SHP77 treated with DMSO at 0.1 percent for 48 hours (cell line): Measurements from ENCODE around the gene EMC8.
"Not testable (repeated sequence)": the region's sequence is repeated elsewhere in the genome, so short reads cannot be mapped to it uniquely, and the experiment has no call there.

Source experiments
- DNase-seq: peaks from one replicate; lab custom pipeline; 2025; lab: John Stamatoyannopoulos, UW

EMC8 gene

GRCh38 chr16:85835227-85835751, 35.9 kb upstream of the EMC8 start:
- no peak for DNase-seq

GRCh38 chr16:85834741-85835140, 35.4 kb upstream of the EMC8 start:
- no peak for DNase-seq

- no peak for DNase-seq
These were observed 34.0 kb upstream of the EMC8 start for GRCh38 chr16:85833219-85833920.

GRCh38 chr16:85832570-85833218, 33.4 kb upstream of the EMC8 start:
- no peak for DNase-seq

GRCh38 chr16:85830821-85831220, 31.5 kb upstream of the EMC8 start:
- no peak for DNase-seq

- no peak for DNase-seq
These were observed 30.6 kb upstream of the EMC8 start for GRCh38 chr16:85829751-85830445.

- DNase-seq = no peak
These were observed 29.9 kb upstream of the EMC8 start for GRCh38 chr16:85829171-85829719.

GRCh38 chr16:85828166-85828565, 28.8 kb upstream of the EMC8 start:
- DNase-seq = no peak

- no peak for DNase-seq
These were observed 27.4 kb upstream of the EMC8 start for GRCh38 chr16:85826686-85827247.

GRCh38 chr16:85825326-85825725, 26.0 kb upstream of the EMC8 start:
- DNase-seq = no peak

GRCh38 chr16:85824161-85825135, 25.1 kb upstream of the EMC8 start:
- no peak for DNase-seq

GRCh38 chr16:85823328-85823920, 24.1 kb upstream of the EMC8 start:
- no peak for DNase-seq

- DNase-seq = no peak
These were observed 22.8 kb upstream of the EMC8 start for GRCh38 chr16:85822145-85822544.

GRCh38 chr16:85821390-85822135, 22.2 kb upstream of the EMC8 start:
- DNase-seq = peak; percentile 66

GRCh38 chr16:85820604-85821372, 21.4 kb upstream of the EMC8 start:
- no peak for DNase-seq

- no peak for DNase-seq
These were observed 20.4 kb upstream of the EMC8 start for GRCh38 chr16:85819771-85820170.

- DNase-seq = peak; percentile 63
These were observed 19.9 kb upstream of the EMC8 start for GRCh38 chr16:85819245-85819644.

GRCh38 chr16:85817195-85817594, 17.9 kb upstream of the EMC8 start:
- not testable (repeated sequence) for DNase-seq

GRCh38 chr16:85816159-85816558, 16.8 kb upstream of the EMC8 start:
- DNase-seq = no peak
